Measurements from ENCODE around the gene NHLH1. TPM values are rescaled to one million over a fixed set of nuclear protein-coding genes. Genes with fewer than 3 reads are reported as not detected.

NHLH1 gene
- total RNA-seq, 1 experiment from 2014 or later, result 0.70 TPM

DNA sequence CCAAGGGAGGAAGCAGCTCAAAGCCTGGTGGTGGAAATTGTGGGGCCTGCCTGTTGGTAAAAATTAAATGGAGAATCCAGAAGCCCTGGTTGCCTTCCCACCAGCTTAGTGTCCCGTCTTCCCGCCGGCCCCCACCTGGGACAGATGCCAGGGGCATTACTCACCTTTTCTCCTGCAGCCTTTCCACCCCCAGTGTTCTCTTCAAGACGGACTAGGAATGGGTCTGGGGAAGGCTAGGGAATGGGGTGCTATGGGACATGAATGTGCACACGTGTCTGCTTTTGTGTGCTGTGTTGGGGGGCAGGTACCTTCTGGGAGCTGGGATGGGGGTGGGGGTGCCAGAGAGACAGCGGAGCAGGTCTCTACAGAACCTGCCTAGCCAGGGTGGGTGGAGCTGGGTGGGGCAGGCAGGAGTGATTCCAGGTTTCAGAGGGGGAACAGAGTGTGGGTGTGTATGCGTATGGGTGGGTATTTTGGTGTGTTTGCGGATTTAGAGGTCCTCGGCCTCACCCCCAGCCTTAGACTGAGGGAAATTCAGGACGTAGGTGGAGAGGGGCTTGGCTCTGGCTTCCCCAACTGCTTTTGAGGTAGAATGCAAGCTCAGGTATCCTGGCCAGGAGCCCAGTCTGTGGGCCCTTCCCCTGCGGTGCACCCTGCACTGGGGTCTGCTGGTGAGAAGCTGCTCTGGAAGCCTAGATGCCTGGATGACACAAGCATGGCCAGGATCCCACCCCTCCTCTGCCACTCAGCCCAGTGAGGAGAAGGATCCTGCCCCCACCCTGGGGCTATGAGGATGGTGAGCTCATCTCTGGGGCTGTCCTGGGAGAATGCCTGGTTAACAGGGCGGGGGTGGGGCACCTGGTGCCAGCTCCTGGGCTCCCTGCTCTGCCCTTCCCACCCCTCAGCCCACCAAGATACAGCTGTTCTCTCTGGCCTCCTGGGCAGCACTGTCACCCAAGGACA, 41.2 kb downstream of the NHLH1 start:
- DNase-seq (ENCODE audit: low spot score) (no peak), ATAC-seq (no peak)
- Mint-ChIP-seq H3K36me3 (no peaks in the 10 kb centered on the region; the same call in 1 of the 2 replicates), H3K27ac (peak overlapping the region; percentile 61; the same call in 1 of the 2 replicates), H3K9me3 (no peaks in the 10 kb centered on the region), H3K4me1 (peaks cover 86% of the 10 kb centered on the region), H3K27me3 (ENCODE audit: low read depth) (no peaks in the 10 kb centered on the region), H3K4me3 (no peak overlapping the region)
- CTCF ChIA-PET, result interaction anchor here (0.8 to 3.0 kb wide), 5 partner anchors 8 to 215 kb away, joined by 3 to 19 read pairs (median 7); no protein-coding TSS in a partner anchor
- POLR2A ChIA-PET, result interaction anchor here (0.9 kb wide), 2 partner anchors 27 to 29 kb away, joined by 3 to 5 read pairs; no protein-coding TSS in a partner anchor
- TF ChIP-seq OVOL2 (CRISPR knock-in tag; IDR thresholded peaks at IDR 0.05; ENCODE audit: borderline replicate concordance) (no peak), SMAD3 (CRISPR knock-in tag; IDR thresholded peaks at IDR 0.05; ENCODE audit: borderline replicate concordance) (no peak), MXD4 (CRISPR knock-in tag; IDR thresholded peaks at IDR 0.05; ENCODE audit: borderline replicate concordance) (no peak), ZNF232 (CRISPR knock-in tag; IDR thresholded peaks at IDR 0.05) (no peak), CREB1 (CRISPR knock-in tag; IDR thresholded peaks at IDR 0.05) (no peak), SP1 (CRISPR knock-in tag; conservative IDR thresholded peaks at IDR 0.05) (no peak), MYBL2 (CRISPR knock-in tag; IDR thresholded peaks at IDR 0.05) (no peak), SOX15 (CRISPR knock-in tag; IDR thresholded peaks at IDR 0.05) (no peak), NR3C1 (CRISPR knock-in tag; conservative IDR thresholded peaks at IDR 0.05; ENCODE audit: low read depth) (no peak), RELA (CRISPR knock-in tag; IDR thresholded peaks at IDR 0.05; ENCODE audit: borderline replicate concordance) (no peak), ZNF396 (CRISPR knock-in tag; IDR thresholded peaks at IDR 0.05; ENCODE audit: borderline replicate concordance) (no peak)
- TF ChIP-seq, protein P1, sequence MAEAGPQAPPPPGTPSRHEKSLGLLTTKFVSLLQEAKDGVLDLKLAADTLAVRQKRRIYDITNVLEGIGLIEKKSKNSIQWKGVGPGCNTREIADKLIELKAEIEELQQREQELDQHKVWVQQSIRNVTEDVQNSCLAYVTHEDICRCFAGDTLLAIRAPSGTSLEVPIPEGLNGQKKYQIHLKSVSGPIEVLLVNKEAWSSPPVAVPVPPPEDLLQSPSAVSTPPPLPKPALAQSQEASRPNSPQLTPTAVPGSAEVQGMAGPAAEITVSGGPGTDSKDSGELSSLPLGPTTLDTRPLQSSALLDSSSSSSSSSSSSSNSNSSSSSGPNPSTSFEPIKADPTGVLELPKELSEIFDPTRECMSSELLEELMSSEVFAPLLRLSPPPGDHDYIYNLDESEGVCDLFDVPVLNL (CRISPR knock-in tag; IDR thresholded peaks at IDR 0.05; ENCODE audit: borderline replicate concordance, low read depth), result no peak
- TF ChIP-seq, protein P2, sequence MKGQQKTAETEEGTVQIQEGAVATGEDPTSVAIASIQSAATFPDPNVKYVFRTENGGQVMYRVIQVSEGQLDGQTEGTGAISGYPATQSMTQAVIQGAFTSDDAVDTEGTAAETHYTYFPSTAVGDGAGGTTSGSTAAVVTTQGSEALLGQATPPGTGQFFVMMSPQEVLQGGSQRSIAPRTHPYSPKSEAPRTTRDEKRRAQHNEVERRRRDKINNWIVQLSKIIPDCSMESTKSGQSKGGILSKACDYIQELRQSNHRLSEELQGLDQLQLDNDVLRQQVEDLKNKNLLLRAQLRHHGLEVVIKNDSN (CRISPR knock-in tag; IDR thresholded peaks at IDR 0.05), result no peak
- TF ChIP-seq, protein P3, sequence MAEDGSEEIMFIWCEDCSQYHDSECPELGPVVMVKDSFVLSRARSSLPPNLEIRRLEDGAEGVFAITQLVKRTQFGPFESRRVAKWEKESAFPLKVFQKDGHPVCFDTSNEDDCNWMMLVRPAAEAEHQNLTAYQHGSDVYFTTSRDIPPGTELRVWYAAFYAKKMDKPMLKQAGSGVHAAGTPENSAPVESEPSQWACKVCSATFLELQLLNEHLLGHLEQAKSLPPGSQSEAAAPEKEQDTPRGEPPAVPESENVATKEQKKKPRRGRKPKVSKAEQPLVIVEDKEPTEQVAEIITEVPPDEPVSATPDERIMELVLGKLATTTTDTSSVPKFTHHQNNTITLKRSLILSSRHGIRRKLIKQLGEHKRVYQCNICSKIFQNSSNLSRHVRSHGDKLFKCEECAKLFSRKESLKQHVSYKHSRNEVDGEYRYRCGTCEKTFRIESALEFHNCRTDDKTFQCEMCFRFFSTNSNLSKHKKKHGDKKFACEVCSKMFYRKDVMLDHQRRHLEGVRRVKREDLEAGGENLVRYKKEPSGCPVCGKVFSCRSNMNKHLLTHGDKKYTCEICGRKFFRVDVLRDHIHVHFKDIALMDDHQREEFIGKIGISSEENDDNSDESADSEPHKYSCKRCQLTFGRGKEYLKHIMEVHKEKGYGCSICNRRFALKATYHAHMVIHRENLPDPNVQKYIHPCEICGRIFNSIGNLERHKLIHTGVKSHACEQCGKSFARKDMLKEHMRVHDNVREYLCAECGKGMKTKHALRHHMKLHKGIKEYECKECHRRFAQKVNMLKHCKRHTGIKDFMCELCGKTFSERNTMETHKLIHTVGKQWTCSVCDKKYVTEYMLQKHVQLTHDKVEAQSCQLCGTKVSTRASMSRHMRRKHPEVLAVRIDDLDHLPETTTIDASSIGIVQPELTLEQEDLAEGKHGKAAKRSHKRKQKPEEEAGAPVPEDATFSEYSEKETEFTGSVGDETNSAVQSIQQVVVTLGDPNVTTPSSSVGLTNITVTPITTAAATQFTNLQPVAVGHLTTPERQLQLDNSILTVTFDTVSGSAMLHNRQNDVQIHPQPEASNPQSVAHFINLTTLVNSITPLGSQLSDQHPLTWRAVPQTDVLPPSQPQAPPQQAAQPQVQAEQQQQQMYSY (CRISPR knock-in tag; IDR thresholded peaks at IDR 0.05), result no peak
- TF ChIP-seq, protein P4, sequence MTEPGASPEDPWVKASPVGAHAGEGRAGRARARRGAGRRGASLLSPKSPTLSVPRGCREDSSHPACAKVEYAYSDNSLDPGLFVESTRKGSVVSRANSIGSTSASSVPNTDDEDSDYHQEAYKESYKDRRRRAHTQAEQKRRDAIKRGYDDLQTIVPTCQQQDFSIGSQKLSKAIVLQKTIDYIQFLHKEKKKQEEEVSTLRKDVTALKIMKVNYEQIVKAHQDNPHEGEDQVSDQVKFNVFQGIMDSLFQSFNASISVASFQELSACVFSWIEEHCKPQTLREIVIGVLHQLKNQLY (CRISPR knock-in tag; IDR thresholded peaks at IDR 0.05), result no peak
- TF ChIP-seq, protein P5, sequence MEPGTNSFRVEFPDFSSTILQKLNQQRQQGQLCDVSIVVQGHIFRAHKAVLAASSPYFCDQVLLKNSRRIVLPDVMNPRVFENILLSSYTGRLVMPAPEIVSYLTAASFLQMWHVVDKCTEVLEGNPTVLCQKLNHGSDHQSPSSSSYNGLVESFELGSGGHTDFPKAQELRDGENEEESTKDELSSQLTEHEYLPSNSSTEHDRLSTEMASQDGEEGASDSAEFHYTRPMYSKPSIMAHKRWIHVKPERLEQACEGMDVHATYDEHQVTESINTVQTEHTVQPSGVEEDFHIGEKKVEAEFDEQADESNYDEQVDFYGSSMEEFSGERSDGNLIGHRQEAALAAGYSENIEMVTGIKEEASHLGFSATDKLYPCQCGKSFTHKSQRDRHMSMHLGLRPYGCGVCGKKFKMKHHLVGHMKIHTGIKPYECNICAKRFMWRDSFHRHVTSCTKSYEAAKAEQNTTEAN (CRISPR knock-in tag; IDR thresholded peaks at IDR 0.05), result no peak
- TF ChIP-seq, protein P6, sequence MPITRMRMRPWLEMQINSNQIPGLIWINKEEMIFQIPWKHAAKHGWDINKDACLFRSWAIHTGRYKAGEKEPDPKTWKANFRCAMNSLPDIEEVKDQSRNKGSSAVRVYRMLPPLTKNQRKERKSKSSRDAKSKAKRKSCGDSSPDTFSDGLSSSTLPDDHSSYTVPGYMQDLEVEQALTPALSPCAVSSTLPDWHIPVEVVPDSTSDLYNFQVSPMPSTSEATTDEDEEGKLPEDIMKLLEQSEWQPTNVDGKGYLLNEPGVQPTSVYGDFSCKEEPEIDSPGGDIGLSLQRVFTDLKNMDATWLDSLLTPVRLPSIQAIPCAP (CRISPR knock-in tag; IDR thresholded peaks at IDR 0.05), result no peak

All from WTC11 (cell line).